ENCODE results near the gene LGALS9C.
"Not testable (repeated sequence)": the region's sequence is repeated elsewhere in the genome, so short reads cannot be mapped to it uniquely, and the experiment has no call there.

DNA sequence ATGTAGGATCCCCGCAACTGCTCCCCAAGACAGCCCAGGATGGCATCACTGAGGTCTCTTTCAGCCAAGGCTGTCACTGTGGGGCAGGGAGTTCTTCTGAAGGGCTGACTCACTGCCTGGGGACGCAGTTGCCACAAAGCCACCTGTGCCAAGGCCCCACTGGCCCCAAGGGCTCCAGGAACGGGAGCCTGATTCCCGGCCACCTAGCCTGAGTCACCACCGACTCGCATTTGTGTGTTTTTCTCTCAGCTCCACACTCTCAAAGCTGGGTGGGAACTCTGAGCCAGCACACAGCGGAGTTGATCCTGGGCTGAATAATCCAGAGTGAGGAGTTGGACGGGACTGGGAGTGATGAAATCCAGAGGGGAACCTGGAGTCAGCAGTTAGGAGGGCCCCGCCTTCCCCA is 37.1 kb upstream of the LGALS9C start:
- TF ChIP-seq, protein P1, sequence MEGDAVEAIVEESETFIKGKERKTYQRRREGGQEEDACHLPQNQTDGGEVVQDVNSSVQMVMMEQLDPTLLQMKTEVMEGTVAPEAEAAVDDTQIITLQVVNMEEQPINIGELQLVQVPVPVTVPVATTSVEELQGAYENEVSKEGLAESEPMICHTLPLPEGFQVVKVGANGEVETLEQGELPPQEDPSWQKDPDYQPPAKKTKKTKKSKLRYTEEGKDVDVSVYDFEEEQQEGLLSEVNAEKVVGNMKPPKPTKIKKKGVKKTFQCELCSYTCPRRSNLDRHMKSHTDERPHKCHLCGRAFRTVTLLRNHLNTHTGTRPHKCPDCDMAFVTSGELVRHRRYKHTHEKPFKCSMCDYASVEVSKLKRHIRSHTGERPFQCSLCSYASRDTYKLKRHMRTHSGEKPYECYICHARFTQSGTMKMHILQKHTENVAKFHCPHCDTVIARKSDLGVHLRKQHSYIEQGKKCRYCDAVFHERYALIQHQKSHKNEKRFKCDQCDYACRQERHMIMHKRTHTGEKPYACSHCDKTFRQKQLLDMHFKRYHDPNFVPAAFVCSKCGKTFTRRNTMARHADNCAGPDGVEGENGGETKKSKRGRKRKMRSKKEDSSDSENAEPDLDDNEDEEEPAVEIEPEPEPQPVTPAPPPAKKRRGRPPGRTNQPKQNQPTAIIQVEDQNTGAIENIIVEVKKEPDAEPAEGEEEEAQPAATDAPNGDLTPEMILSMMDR (IDR thresholded peaks at IDR 0.05) = not testable (repeated sequence)
- not testable (repeated sequence) for TF ChIP-seq POLR2AphosphoS5 (IDR thresholded peaks at IDR 0.05; ENCODE audit: low read depth, low read length)

Data from Panc1 (cell line).